HepG2 (cell line): ENCODE results near the gene MEA1. TPM values are rescaled to one million over a fixed set of nuclear protein-coding genes. Genes with fewer than 3 reads are reported as not detected.

Experiments
- DNMT3B ChIP-seq: conservative IDR thresholded peaks from 2 replicates; pipeline ENCODE4 v1.6.1; 2016; ENCODE audit warnings: missing biosample characterization, control low read depth
- IRX3 ChIP-seq: sonication (generic); formaldehyde crosslinking; IDR thresholded peaks from 2 replicates; pipeline ENCODE4 v1.8.1; 2023; ENCODE audit warnings: mild to moderate bottlenecking, low read depth, missing genetic modification reagents, borderline replicate concordance
- KDM3A ChIP-seq: IDR thresholded peaks from 2 replicates; pipeline ENCODE4 v1.6.1; 2018; ENCODE audit warnings: low read depth, missing compliant biosample characterization
- PAX8 ChIP-seq: sonication (generic); formaldehyde crosslinking; IDR thresholded peaks from 2 replicates; pipeline ENCODE4 v1.8.0; 2022; ENCODE audit warnings: mild to moderate bottlenecking, missing genetic modification reagents, borderline replicate concordance
- RCOR2 ChIP-seq: IDR thresholded peaks from 2 replicates; pipeline ENCODE4 v1.6.1; 2016; ENCODE audit warnings: missing biosample characterization, missing genetic modification reagents
- RXRA ChIP-seq: sonication (generic); formaldehyde crosslinking; IDR thresholded peaks from 2 replicates; pipeline ENCODE4 v1.5.1; 2020; ENCODE audit warnings: missing genetic modification reagents
- SNRNP70 ChIP-seq: fragments of 200-400 bp; formaldehyde crosslinking; IDR thresholded peaks from 2 replicates; pipeline ENCODE4 v1.6.1; 2017; ENCODE audit warnings: mild to moderate bottlenecking, low read depth, low read length, moderate library complexity
- TBX2 ChIP-seq: sonication (generic); formaldehyde crosslinking; IDR thresholded peaks from 2 replicates; pipeline ENCODE4 v1.5.0; 2020; ENCODE audit warnings: missing genetic modification reagents, mild to moderate bottlenecking, borderline replicate concordance
- TCF7 ChIP-seq: sonication (generic); IDR thresholded peaks from 2 replicates; pipeline ENCODE4 v1.6.1; 2016; ENCODE audit warnings: antibody characterized with exemption, low read depth
- ZNF230 ChIP-seq: sonication (generic); formaldehyde crosslinking; IDR thresholded peaks from 2 replicates; pipeline ENCODE4 v1.4.0; 2020; ENCODE audit warnings: mild to moderate bottlenecking, missing genetic modification reagents
- ZNF234 ChIP-seq: sonication (generic); formaldehyde crosslinking; conservative IDR thresholded peaks from 2 replicates; pipeline ENCODE4 v1.5.1; 2020; ENCODE audit warnings: mild to moderate bottlenecking, missing genetic modification reagents
- ZNF343 ChIP-seq: sonication (generic); formaldehyde crosslinking; IDR thresholded peaks from 2 replicates; pipeline ENCODE4 v1.4.0; 2020; ENCODE audit warnings: mild to moderate bottlenecking, missing genetic modification reagents
- ZNF441 ChIP-seq: sonication (generic); formaldehyde crosslinking; IDR thresholded peaks from 2 replicates; pipeline ENCODE4 v1.7.0; 2021; ENCODE audit warnings: missing genetic modification reagents, borderline replicate concordance
- ZNF619 ChIP-seq: sonication (generic); formaldehyde crosslinking; IDR thresholded peaks from 2 replicates; pipeline ENCODE4 v1.4.0; 2020; ENCODE audit warnings: mild to moderate bottlenecking, missing genetic modification reagents
- ZNF775 ChIP-seq: sonication (generic); formaldehyde crosslinking; IDR thresholded peaks from 2 replicates; pipeline ENCODE4 v1.4.0; 2020; ENCODE audit warnings: missing genetic modification reagents, mild to moderate bottlenecking, moderate library complexity, borderline replicate concordance
- ZNF781 ChIP-seq: sonication (generic); formaldehyde crosslinking; IDR thresholded peaks from 2 replicates; pipeline ENCODE4 v1.5.1; 2020; ENCODE audit warnings: borderline replicate concordance, mild to moderate bottlenecking, missing genetic modification reagents; ENCODE audit errors: not compliant biosample characterization
- polyA plus RNA-seq, 8 experiments: library from polyadenylated mRNA; depleted of rRNA in 3 of 8; stranded (reverse) in 7 of 8; unstranded in 1 of 8; fragments of >200 nt; fragmentation: Illumina TruSeq in 4 of 8; extraction: Trizol in 4 of 8; gene quantifications; 2 replicates each; pipeline versions ENCODE4 v1.2.1 to v1.2.3, GENCODE V29; 2011 to 2016; ENCODE audit warnings: low read depth in 4 of 8, missing spikeins in 1 of 8, mixed read lengths in 1 of 8; ENCODE audit not compliant: insufficient read depth in 1 of 8
- total RNA-seq, 5 experiments: library from RNA; depleted of rRNA; stranded (reverse); fragments of >200 nt; fragmentation: Illumina TruSeq; extraction: Trizol; gene quantifications; 2 replicates each; pipeline ENCODE4 v1.2.3, GENCODE V29; 2016; ENCODE audit warnings: low read depth in 1 of 5
- TF ChIP-seq, protein P1 (sequence below): sonication (generic); formaldehyde crosslinking; IDR thresholded peaks from 2 replicates; pipeline ENCODE4 v1.4.0; 2020; ENCODE audit warnings: mild to moderate bottlenecking, missing genetic modification reagents
- TF ChIP-seq, protein P2 (sequence below): IDR thresholded peaks from 2 replicates; pipeline ENCODE4 v1.6.1; 2016
- TF ChIP-seq, protein P3 (sequence below): sonication (generic); formaldehyde crosslinking; IDR thresholded peaks from 2 replicates; pipeline ENCODE4 v1.9.0; 2021; ENCODE audit warnings: missing genetic modification reagents, borderline replicate concordance

The MEA1 gene
- total and polyA plus RNA-seq, 2 of the 13 experiments (the other 11 are each of a cell fraction or from before 2014, with no cell fraction given) = 75.6 to 86.2 TPM

- no peak for TF ChIP-seq PAX8 (CRISPR knock-in tag)
- TF ChIP-seq IRX3 (CRISPR knock-in tag) = no peak
- TF ChIP-seq KDM3A (CRISPR knock-in tag) = no peak; the same call in 1 of the 2 replicates
- TF ChIP-seq ZNF343 = no peak
- TF ChIP-seq, protein P1, sequence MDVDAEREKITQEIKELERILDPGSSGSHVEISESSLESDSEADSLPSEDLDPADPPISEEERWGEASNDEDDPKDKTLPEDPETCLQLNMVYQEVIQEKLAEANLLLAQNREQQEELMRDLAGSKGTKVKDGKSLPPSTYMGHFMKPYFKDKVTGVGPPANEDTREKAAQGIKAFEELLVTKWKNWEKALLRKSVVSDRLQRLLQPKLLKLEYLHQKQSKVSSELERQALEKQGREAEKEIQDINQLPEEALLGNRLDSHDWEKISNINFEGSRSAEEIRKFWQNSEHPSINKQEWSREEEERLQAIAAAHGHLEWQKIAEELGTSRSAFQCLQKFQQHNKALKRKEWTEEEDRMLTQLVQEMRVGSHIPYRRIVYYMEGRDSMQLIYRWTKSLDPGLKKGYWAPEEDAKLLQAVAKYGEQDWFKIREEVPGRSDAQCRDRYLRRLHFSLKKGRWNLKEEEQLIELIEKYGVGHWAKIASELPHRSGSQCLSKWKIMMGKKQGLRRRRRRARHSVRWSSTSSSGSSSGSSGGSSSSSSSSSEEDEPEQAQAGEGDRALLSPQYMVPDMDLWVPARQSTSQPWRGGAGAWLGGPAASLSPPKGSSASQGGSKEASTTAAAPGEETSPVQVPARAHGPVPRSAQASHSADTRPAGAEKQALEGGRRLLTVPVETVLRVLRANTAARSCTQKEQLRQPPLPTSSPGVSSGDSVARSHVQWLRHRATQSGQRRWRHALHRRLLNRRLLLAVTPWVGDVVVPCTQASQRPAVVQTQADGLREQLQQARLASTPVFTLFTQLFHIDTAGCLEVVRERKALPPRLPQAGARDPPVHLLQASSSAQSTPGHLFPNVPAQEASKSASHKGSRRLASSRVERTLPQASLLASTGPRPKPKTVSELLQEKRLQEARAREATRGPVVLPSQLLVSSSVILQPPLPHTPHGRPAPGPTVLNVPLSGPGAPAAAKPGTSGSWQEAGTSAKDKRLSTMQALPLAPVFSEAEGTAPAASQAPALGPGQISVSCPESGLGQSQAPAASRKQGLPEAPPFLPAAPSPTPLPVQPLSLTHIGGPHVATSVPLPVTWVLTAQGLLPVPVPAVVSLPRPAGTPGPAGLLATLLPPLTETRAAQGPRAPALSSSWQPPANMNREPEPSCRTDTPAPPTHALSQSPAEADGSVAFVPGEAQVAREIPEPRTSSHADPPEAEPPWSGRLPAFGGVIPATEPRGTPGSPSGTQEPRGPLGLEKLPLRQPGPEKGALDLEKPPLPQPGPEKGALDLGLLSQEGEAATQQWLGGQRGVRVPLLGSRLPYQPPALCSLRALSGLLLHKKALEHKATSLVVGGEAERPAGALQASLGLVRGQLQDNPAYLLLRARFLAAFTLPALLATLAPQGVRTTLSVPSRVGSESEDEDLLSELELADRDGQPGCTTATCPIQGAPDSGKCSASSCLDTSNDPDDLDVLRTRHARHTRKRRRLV (CRISPR knock-in tag) = peak; percentile 66; the same call in 1 of the 2 replicates
- TF ChIP-seq DNMT3B (CRISPR knock-in tag) = no peak; the same call in 1 of the 2 replicates
- TF ChIP-seq ZNF441 (CRISPR knock-in tag) = peak; percentile 80; the same call in 1 of the 2 replicates
- TF ChIP-seq ZNF234 (CRISPR knock-in tag) = no peak; the same call in 1 of the 2 replicates
- TF ChIP-seq, protein P2, sequence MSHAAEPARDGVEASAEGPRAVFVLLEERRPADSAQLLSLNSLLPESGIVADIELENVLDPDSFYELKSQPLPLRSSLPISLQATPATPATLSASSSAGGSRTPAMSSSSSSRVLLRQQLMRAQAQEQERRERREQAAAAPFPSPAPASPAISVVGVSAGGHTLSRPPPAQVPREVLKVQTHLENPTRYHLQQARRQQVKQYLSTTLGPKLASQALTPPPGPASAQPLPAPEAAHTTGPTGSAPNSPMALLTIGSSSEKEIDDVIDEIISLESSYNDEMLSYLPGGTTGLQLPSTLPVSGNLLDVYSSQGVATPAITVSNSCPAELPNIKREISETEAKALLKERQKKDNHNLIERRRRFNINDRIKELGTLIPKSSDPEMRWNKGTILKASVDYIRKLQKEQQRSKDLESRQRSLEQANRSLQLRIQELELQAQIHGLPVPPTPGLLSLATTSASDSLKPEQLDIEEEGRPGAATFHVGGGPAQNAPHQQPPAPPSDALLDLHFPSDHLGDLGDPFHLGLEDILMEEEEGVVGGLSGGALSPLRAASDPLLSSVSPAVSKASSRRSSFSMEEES = peak; percentile 55
- no peak for TF ChIP-seq ZNF781 (CRISPR knock-in tag)
- TF ChIP-seq, protein P3, sequence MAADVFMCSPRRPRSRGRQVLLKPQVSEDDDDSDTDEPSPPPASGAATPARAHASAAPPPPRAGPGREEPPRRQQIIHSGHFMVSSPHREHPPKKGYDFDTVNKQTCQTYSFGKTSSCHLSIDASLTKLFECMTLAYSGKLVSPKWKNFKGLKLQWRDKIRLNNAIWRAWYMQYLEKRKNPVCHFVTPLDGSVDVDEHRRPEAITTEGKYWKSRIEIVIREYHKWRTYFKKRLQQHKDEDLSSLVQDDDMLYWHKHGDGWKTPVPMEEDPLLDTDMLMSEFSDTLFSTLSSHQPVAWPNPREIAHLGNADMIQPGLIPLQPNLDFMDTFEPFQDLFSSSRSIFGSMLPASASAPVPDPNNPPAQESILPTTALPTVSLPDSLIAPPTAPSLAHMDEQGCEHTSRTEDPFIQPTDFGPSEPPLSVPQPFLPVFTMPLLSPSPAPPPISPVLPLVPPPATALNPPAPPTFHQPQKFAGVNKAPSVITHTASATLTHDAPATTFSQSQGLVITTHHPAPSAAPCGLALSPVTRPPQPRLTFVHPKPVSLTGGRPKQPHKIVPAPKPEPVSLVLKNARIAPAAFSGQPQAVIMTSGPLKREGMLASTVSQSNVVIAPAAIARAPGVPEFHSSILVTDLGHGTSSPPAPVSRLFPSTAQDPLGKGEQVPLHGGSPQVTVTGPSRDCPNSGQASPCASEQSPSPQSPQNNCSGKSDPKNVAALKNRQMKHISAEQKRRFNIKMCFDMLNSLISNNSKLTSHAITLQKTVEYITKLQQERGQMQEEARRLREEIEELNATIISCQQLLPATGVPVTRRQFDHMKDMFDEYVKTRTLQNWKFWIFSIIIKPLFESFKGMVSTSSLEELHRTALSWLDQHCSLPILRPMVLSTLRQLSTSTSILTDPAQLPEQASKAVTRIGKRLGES (CRISPR knock-in tag) = no peak
- peak; percentile 5; the same call in 1 of the 2 replicates for TF ChIP-seq TCF7
- no peak; the same call in 1 of the 2 replicates for TF ChIP-seq RCOR2 (CRISPR knock-in tag)
- TF ChIP-seq SNRNP70 = no peak
- TF ChIP-seq ZNF230 (CRISPR knock-in tag) = no peak; the same call in 1 of the 2 replicates
- TF ChIP-seq TBX2 (CRISPR knock-in tag) = peak; percentile 64
- TF ChIP-seq RXRA (CRISPR knock-in tag) = peak; percentile 78
- TF ChIP-seq ZNF775 (CRISPR knock-in tag) = peak; percentile 64; the same call in 1 of the 2 replicates
- TF ChIP-seq ZNF619 (CRISPR knock-in tag) = no peak
These were observed 45.7 kb upstream of the MEA1 start, which contains the start of the genes KLC4 and MRPL2 (continued) for GRCh38 chr6:43059168-43060033.
